GM12891 (cell line): ENCODE results near the gene ZNRF4.

Experiments
- DNase-seq: peaks from one replicate; pipeline ENCODE4 v3.0.0; 2011; ENCODE audit warnings: low spot score; ENCODE audit not compliant: insufficient read length
- FAIRE-seq: peaks from 2 replicates; lab custom pipeline; 2011; peaks lifted over from hg19 to GRCh38; lab: Jason Lieb, UNC
- PAX5 ChIP-seq: IDR thresholded peaks from 2 replicates; pipeline ENCODE4 v1.6.1; 2011; ENCODE audit warnings: low read length, moderate library complexity, mild to moderate bottlenecking; ENCODE audit not compliant: insufficient read depth, severe bottlenecking
- POLR2A ChIP-seq: IDR thresholded peaks from 2 replicates; pipeline ENCODE4 v1.6.1; 2011; ENCODE audit warnings: low read depth, low read length, control low read depth
- POLR2AphosphoS5 ChIP-seq: IDR thresholded peaks from 2 replicates; pipeline ENCODE4 v1.6.1; 2011; ENCODE audit warnings: low read depth, low read length, control low read depth
- POU2F2 ChIP-seq: IDR thresholded peaks from 2 replicates; pipeline ENCODE4 v1.6.1; 2011; ENCODE audit warnings: low read depth, mild to moderate bottlenecking, control low read depth, low read length, moderate library complexity
- SPI1 ChIP-seq: IDR thresholded peaks from 2 replicates; pipeline ENCODE4 v1.6.1; 2011; ENCODE audit warnings: low read depth, low read length, control low read depth
- TAF1 ChIP-seq: IDR thresholded peaks from 2 replicates; pipeline ENCODE4 v1.6.1; 2011; ENCODE audit warnings: low read depth, low read length, control low read depth

Gene ZNRF4

DNA sequence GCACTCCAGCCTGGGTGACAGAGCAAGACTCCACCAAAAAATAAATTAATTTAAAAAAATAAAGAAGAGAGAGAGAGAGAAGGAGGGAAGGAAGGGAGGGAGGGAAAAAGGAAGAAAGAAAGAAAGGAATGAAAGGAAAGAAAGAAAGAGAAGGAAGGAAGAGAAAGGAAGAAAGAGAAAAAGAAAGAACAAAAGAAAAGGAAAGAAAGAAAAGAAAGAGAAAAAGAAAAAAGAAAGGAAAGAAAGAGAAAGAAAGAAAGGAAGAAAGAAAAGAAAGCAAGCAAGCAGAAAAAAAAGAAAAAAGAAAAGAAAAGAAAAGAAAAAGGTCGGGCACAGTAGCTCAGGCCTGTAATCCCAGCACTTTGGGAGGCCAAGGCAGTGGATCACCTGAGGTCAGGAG, 14.9 kb upstream of the ZNRF4 start:
- FAIRE-seq = no peak
- DNase-seq = no peak
- TF ChIP-seq POLR2A (no peak), PAX5 (no peak), SPI1 (no peak)

DNA sequence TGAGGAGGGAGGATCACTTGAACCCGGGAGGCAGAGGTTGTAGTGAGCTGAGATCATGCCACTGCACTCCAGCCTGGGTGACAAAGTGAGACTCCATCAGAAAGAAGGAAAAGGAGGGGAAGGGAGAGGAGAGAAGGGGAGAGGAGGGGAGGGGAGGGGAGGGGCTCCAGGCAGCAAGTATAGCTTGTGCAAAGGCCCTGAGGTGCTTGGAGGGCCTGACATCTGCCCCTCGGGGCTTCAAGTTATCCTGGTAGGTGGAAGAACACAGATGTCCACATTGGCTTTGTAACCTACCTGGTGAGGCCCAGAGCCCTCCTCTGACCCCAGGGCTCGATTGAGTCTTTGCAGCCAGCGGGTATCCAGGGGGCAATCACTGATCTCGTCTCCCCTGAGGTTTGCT, 11.5 kb upstream of the ZNRF4 start:
- FAIRE-seq = no peak
- no peak for DNase-seq
- TF ChIP-seq TAF1 (no peak), PAX5 (no peak), POLR2A (no peak), POLR2AphosphoS5 (no peak), SPI1 (no peak), POU2F2 (no peak)

DNA sequence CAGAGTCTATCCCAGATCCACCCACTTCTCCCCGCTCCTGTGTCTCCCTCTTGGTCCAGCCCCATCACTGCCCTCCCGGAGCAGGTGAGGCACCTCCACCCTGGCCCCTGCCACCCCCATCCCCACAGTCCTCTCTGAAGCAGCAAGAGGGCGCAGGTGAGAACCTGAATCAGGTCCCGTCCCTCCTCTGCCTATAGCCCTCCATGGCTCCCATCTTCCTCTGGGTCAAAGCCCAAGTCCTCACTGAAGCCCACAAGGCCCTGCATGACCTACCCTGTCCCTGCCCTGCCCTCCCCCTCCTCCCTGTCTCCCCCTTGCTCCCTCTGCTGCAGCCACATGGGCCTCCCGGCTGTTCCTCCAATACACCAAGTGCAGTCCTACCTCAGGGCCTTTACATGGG, 10.8 kb upstream of the ZNRF4 start:
- FAIRE-seq (no peak), DNase-seq (no peak)
- TF ChIP-seq POU2F2 (no peak), SPI1 (no peak), POLR2AphosphoS5 (no peak), TAF1 (no peak), PAX5 (no peak), POLR2A (no peak)

- no peak for TF ChIP-seq POLR2AphosphoS5
- TF ChIP-seq SPI1 = no peak
- TF ChIP-seq POU2F2 = no peak
- no peak for TF ChIP-seq TAF1
- TF ChIP-seq POLR2A = no peak
- TF ChIP-seq PAX5 = no peak
- FAIRE-seq = no peak
- DNase-seq = no peak
Measured at GRCh38 chr19:5445071-5445470, 10.1 kb upstream of the ZNRF4 start.

DNA sequence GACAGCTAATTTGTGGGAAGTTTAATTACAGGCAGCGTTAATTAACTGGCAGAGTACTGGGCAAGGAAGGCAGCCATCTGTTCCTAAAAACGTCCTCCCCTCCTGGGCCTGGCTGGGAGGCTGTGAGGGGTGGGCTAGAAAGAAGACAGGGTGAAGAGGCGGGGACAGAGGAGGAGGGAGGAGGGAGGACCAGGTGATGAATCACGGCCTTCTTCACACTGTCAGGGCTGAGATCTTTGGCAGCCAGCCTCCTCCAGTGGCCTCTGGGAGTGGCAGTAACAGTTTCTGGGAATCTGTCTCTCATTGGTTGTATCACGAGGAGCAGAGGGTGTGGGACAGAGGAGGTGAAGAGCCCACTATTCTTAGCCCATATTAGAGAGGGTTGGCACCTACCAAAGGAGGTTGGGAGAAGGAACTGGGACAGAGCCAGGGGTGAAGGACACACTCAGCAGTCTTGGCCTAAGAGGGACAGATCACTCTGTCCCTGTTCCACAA, 9.6 kb upstream of the ZNRF4 start:
- TF ChIP-seq TAF1 (no peak), POLR2AphosphoS5 (no peak), POLR2A (no peak), PAX5 (no peak), SPI1 (no peak), POU2F2 (no peak)
- no peak for FAIRE-seq
- no peak for DNase-seq

DNA sequence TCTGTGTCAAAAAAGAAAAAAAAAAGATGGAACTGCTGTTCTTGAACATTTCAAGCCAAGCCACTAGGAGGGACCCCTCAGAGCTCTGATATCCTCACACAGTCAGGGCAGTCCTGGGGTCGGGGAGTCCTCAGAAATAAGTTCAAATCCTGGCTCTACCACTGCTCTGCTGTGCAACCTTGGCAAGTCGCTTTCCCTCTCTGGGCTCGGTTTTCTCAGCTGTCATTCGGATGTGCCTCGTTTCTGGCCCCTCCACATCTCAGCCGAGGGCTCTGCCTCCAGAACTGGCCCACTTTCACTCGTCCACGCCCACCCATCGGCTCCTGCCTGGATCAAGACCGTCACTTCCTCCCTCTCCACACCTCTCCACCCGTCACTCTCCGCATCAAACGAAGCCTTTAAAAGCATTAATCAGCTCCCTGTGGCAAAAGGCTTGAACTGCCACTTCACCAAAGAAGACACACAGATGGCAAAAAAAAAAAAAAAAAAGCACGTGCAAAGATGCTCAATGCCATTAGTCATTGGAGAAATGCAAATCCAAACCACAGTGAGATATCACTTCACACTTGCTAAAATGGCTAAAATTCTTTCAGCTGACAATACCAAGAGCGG, 7.4 kb upstream of the ZNRF4 start:
- FAIRE-seq = no peak
- TF ChIP-seq POLR2AphosphoS5 = no peak
- TF ChIP-seq POLR2A = no peak
- TF ChIP-seq SPI1 = no peak
- TF ChIP-seq TAF1 = no peak
- no peak for TF ChIP-seq POU2F2
- no peak for TF ChIP-seq PAX5
- no peak for DNase-seq

DNA sequence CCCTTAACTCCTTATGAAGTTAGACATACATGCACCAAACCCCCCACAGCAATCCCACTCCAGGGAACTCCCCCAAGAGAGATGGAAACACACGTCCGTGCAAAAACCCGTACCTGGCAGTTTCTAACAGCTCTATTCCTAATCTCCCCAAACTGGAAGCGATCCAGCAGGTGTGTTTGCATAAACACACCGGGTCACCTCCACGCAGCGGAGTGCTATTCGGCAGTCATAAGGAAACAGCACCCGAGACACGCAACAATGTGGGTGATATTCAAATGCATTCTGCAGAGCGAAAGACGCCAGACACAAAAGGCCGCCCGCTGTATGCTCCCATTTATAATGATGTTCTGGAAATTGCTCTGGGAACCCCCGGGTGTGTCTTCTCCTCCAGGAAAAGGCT, 6.8 kb upstream of the ZNRF4 start:
- TF ChIP-seq PAX5 (no peak), SPI1 (no peak), TAF1 (no peak), POU2F2 (no peak), POLR2AphosphoS5 (no peak), POLR2A (no peak)
- FAIRE-seq = no peak

DNA sequence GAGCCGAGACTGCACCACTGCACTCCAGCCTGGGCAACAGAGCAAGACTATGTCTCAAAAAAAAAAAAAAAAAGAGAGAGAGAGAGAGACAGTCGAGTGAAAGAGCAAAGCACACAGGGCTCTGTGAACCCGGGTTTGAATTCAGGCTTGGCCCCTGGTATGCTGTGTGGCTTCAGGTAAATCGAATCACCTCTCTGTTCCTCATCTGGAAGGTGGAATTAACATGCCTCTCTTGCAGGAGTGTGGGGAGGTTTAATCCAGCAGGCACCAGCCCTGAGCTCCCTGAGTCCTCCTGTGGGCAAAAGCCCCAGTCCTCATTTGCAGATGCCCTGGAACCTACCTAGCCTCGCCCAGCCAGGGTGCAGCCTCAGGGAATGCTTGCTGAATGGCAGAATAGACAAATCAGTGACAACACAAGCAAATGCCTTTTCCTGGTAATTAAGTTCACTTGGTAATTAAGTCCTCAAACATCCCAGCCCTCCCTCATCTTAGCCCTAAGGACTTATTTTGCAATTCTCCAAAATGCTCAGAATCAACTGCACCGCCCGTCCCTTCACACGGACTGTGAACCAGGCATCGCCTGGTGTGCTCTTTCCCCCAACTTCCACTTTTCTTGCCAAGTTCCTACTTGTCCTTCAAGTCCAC, 4.6 kb upstream of the ZNRF4 start:
- FAIRE-seq = no peak
- DNase-seq = no peak
- no peak for TF ChIP-seq POLR2AphosphoS5
- TF ChIP-seq TAF1 = no peak
- TF ChIP-seq POU2F2 = no peak
- no peak for TF ChIP-seq PAX5

More for the DNA sequence above, 6.8 kb upstream of the ZNRF4 start:
- no peak for DNase-seq

DNA sequence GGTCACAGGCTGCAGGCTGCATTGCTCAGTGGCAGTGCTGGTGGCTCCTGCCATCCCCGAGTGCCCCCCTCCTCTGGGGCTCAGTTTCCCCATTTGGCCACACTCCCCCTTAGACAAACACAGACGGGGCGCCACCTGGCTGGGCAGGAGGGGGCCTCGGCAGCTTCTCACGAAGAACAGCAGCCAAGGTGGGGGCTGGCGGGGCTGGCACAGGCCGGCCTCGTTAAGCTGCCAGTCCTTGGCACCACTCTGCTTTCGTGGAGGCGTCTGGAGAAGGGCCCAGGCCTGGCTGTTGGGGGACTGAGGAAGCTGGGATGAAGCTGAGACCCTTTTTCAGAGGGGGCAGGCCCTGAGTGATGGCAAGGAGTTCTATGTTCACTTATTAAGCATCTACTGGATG, 3.7 kb upstream of the ZNRF4 start:
- TF ChIP-seq POU2F2 (no peak), SPI1 (no peak), POLR2A (no peak), PAX5 (no peak), POLR2AphosphoS5 (no peak), TAF1 (no peak)
- no peak for DNase-seq
- no peak for FAIRE-seq
